GM23338 (cell line): ENCODE measurements around the gene NFX1. TPM values are rescaled to one million over a fixed set of nuclear protein-coding genes. Genes with fewer than 3 reads are reported as not detected.

Experiments
- ATAC-seq: fragments of 200-7000 bp; cut with Tn5 transposase; 3 replicates; pipeline ENCODE4 v1.9.1; 2020
- DNase-seq: peaks from one replicate; pipeline ENCODE4 v3.0.0-alpha.2; 2015; ENCODE audit warnings: low spot score
- H2AFZ ChIP-seq: fragments of 200-600 bp; sonication (generic); 2 replicates; pipeline ENCODE4 v1.8.0; 2016; ENCODE audit warnings: antibody characterized with exemption, mild to moderate bottlenecking, moderate library complexity
- H3F3A ChIP-seq: fragments of 200-600 bp; sonication (generic); replicated peaks from 2 replicates; pipeline ENCODE4 v1.8.0; 2017; ENCODE audit warnings: antibody characterized with exemption, mixed run types, low read depth
- H3K27ac ChIP-seq: fragments of 200-600 bp; sonication (generic); 2 replicates; pipeline ENCODE4 v1.6.1; 2016; ENCODE audit warnings: low read depth
- H3K27me3 ChIP-seq: fragments of 200-600 bp; sonication (generic); 2 replicates; pipeline ENCODE4 v1.8.0; 2016; ENCODE audit warnings: mild to moderate bottlenecking, mixed run types, moderate library complexity; ENCODE audit not compliant: insufficient read depth
- H3K36me3 ChIP-seq: fragments of 200-600 bp; sonication (generic); 2 replicates; pipeline ENCODE4 v1.8.0; 2016; ENCODE audit warnings: mild to moderate bottlenecking; ENCODE audit not compliant: insufficient read depth
- H3K4me1 ChIP-seq: fragments of 200-600 bp; sonication (generic); 2 replicates; pipeline ENCODE4 v1.8.0; 2016; ENCODE audit warnings: mild to moderate bottlenecking, moderate library complexity; ENCODE audit not compliant: insufficient read depth
- H3K4me2 ChIP-seq: fragments of 200-600 bp; sonication (generic); 2 replicates; pipeline ENCODE4 v1.7.1; 2017; ENCODE audit warnings: mixed run types
- H3K4me3 ChIP-seq: fragments of 200-600 bp; sonication (generic); 2 replicates; pipeline ENCODE4 v1.6.1; 2016; ENCODE audit warnings: mixed run types
- H3K79me2 ChIP-seq: fragments of 200-600 bp; sonication (generic); replicated peaks from 2 replicates; pipeline ENCODE4 v1.8.0; 2017; ENCODE audit warnings: mild to moderate bottlenecking; ENCODE audit not compliant: insufficient read depth
- H3K9me2 ChIP-seq: fragments of 200-600 bp; sonication (generic); 2 replicates; pipeline ENCODE4 v1.8.0; 2017; ENCODE audit not compliant: insufficient read depth
- H4K20me1 ChIP-seq: fragments of 200-600 bp; sonication (generic); replicated peaks from 2 replicates; pipeline ENCODE4 v1.8.0; 2017; ENCODE audit warnings: mild to moderate bottlenecking; ENCODE audit not compliant: insufficient read depth
- H3K27ac Mint-ChIP-seq: 2 replicates; pipeline ENCODE4 v1.8.0; 2020; ENCODE audit warnings: inconsistent platforms, mild to moderate bottlenecking, moderate library complexity, mixed read lengths
- H3K27me3 Mint-ChIP-seq: 3 replicates; pipeline ENCODE4 v1.8.0; 2022; ENCODE audit warnings: low read depth, mild to moderate bottlenecking, moderate library complexity, mixed read lengths, inconsistent platforms; ENCODE audit not compliant: insufficient read depth, poor library complexity
- H3K36me3 Mint-ChIP-seq: 3 replicates; pipeline ENCODE4 v1.8.0; 2021; ENCODE audit warnings: low read depth, mild to moderate bottlenecking, inconsistent platforms, moderate library complexity, mixed read lengths
- H3K4me1 Mint-ChIP-seq: 3 replicates; pipeline ENCODE4 v1.8.0; 2020; ENCODE audit warnings: mild to moderate bottlenecking, inconsistent platforms, mixed read lengths
- H3K4me3 Mint-ChIP-seq: 3 replicates; pipeline ENCODE4 v1.8.0; 2021; ENCODE audit warnings: moderate library complexity, mild to moderate bottlenecking, inconsistent platforms, mixed read lengths
- H3K9me3 Mint-ChIP-seq: 3 replicates; pipeline ENCODE4 v1.8.0; 2020; ENCODE audit warnings: moderate library complexity, mild to moderate bottlenecking, inconsistent platforms, mixed read lengths
- CREB1 ChIP-seq: fragments of 250-450 bp; sonication (Bioruptor Pico); IDR thresholded peaks from 2 replicates; pipeline ENCODE4 v1.5.0; 2020; ENCODE audit warnings: low read depth, mild to moderate bottlenecking, moderate library complexity
- EZH2 ChIP-seq: fragments of 200-600 bp; sonication (generic); IDR thresholded peaks from one replicate; pipeline ENCODE4 v1.8.0; 2017; ENCODE audit warnings: antibody characterized with exemption, mild to moderate bottlenecking, low read depth; ENCODE audit not compliant: unreplicated experiment
- EZH2phosphoT487 ChIP-seq: fragments of 200-600 bp; sonication (generic); IDR thresholded peaks from one replicate; pipeline ENCODE4 v1.8.1; 2018; ENCODE audit warnings: antibody characterized with exemption; ENCODE audit not compliant: unreplicated experiment
- JUNB ChIP-seq: IDR thresholded peaks from one replicate; pipeline ENCODE4 v1.6.1; 2016; ENCODE audit warnings: antibody characterized with exemption; ENCODE audit not compliant: unreplicated experiment
- NANOG ChIP-seq: IDR thresholded peaks from 2 replicates; pipeline ENCODE4 v1.6.1; 2016; ENCODE audit warnings: antibody characterized with exemption, borderline replicate concordance
- POLR2AphosphoS5 ChIP-seq: IDR thresholded peaks from 2 replicates; pipeline ENCODE4 v1.6.1; 2016; ENCODE audit warnings: antibody characterized with exemption, low read depth
- STAT1 ChIP-seq: IDR thresholded peaks from one replicate; pipeline ENCODE4 v1.6.1; 2016; ENCODE audit warnings: antibody characterized with exemption; ENCODE audit not compliant: unreplicated experiment
- ZNF114 ChIP-seq: fragments of 250-450 bp; sonication (Bioruptor Pico); IDR thresholded peaks from 2 replicates; pipeline ENCODE4 v1.5.0; 2020; ENCODE audit warnings: mild to moderate bottlenecking, moderate library complexity
- ZNF331 ChIP-seq: fragments of 250-450 bp; sonication (Bioruptor Pico); IDR thresholded peaks from 2 replicates; pipeline ENCODE4 v1.5.0; 2020; ENCODE audit warnings: low read depth, mild to moderate bottlenecking, moderate library complexity
- polyA plus RNA-seq: library from polyadenylated mRNA; unstranded; fragments of >200 nt; fragmentation: Nextera tagmentation; extraction: Ambion mirVana; gene quantifications from 2 replicates; pipeline ENCODE4 v1.2.1, GENCODE V29; 2016
- total RNA-seq: library from RNA; depleted of rRNA; stranded (reverse); fragments of >200 nt; shearing (Covaris generic); gene quantifications from 2 replicates; pipeline ENCODE4 v1.2.3, GENCODE V29; 2014
- TF ChIP-seq, protein P1 (sequence below): fragments of 250-450 bp; sonication (Bioruptor Pico); IDR thresholded peaks from 2 replicates; pipeline ENCODE4 v1.5.0; 2020; ENCODE audit warnings: mild to moderate bottlenecking, moderate library complexity
- TF ChIP-seq, protein P2 (sequence below), 2 experiments: fragments of 200-600 bp in 1 of 2; sonication (generic) in 1 of 2; conservative IDR thresholded peaks; 2 replicates each; pipeline versions ENCODE4 v1.5.1 to v1.6.1; 2016 to 2017; ENCODE audit warnings: antibody characterized with exemption in 2 of 2, low read depth in 2 of 2, mild to moderate bottlenecking in 2 of 2, moderate library complexity in 1 of 2
- TF ChIP-seq, protein P3 (sequence below): IDR thresholded peaks from one replicate; pipeline ENCODE4 v1.6.1; 2018; ENCODE audit warnings: antibody characterized with exemption; ENCODE audit not compliant: unreplicated experiment
- TF ChIP-seq, protein P4 (sequence below): IDR thresholded peaks from 2 replicates; pipeline ENCODE4 v1.6.1; 2016; ENCODE audit warnings: antibody characterized with exemption

NFX1 gene
- total and polyA plus RNA-seq, 2 experiments from 2014 or later = 13.9 to 26.1 TPM

DNA sequence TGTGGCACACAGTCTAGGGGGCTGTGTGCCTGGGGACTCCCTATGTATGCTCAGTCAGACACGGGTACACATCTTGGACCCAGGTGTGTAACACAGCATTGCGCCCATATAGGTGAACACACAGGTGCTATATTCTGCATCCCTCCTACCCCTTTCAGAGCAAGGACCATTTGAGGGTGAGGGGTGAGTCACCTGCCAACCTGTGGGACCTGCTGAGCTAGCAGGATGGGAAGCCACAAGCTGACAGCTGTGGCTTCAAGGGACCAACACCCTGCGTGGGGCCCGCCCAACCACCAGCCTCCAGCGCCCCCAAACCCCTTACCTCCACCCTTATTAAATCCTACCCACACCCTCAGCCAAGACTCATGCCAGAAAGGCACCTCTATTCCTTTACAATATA is 126.7 kb downstream of the NFX1 start:
- no peak overlapping the region for H3K4me3 ChIP-seq
- no peaks in the 10 kb centered on the region for H3K4me1 ChIP-seq
- H3K27me3 ChIP-seq = no peaks in the 10 kb centered on the region
- no peak overlapping the region for H3K27ac ChIP-seq
- TF ChIP-seq EZH2phosphoT487 (no peak), CREB1 (CRISPR knock-in tag) (no peak), ZNF114 (CRISPR knock-in tag) (no peak), STAT1 (no peak), EZH2 (no peak), ZNF331 (CRISPR knock-in tag) (no peak), JUNB (no peak), POLR2AphosphoS5 (no peak), NANOG (no peak)
- TF ChIP-seq, protein P1, sequence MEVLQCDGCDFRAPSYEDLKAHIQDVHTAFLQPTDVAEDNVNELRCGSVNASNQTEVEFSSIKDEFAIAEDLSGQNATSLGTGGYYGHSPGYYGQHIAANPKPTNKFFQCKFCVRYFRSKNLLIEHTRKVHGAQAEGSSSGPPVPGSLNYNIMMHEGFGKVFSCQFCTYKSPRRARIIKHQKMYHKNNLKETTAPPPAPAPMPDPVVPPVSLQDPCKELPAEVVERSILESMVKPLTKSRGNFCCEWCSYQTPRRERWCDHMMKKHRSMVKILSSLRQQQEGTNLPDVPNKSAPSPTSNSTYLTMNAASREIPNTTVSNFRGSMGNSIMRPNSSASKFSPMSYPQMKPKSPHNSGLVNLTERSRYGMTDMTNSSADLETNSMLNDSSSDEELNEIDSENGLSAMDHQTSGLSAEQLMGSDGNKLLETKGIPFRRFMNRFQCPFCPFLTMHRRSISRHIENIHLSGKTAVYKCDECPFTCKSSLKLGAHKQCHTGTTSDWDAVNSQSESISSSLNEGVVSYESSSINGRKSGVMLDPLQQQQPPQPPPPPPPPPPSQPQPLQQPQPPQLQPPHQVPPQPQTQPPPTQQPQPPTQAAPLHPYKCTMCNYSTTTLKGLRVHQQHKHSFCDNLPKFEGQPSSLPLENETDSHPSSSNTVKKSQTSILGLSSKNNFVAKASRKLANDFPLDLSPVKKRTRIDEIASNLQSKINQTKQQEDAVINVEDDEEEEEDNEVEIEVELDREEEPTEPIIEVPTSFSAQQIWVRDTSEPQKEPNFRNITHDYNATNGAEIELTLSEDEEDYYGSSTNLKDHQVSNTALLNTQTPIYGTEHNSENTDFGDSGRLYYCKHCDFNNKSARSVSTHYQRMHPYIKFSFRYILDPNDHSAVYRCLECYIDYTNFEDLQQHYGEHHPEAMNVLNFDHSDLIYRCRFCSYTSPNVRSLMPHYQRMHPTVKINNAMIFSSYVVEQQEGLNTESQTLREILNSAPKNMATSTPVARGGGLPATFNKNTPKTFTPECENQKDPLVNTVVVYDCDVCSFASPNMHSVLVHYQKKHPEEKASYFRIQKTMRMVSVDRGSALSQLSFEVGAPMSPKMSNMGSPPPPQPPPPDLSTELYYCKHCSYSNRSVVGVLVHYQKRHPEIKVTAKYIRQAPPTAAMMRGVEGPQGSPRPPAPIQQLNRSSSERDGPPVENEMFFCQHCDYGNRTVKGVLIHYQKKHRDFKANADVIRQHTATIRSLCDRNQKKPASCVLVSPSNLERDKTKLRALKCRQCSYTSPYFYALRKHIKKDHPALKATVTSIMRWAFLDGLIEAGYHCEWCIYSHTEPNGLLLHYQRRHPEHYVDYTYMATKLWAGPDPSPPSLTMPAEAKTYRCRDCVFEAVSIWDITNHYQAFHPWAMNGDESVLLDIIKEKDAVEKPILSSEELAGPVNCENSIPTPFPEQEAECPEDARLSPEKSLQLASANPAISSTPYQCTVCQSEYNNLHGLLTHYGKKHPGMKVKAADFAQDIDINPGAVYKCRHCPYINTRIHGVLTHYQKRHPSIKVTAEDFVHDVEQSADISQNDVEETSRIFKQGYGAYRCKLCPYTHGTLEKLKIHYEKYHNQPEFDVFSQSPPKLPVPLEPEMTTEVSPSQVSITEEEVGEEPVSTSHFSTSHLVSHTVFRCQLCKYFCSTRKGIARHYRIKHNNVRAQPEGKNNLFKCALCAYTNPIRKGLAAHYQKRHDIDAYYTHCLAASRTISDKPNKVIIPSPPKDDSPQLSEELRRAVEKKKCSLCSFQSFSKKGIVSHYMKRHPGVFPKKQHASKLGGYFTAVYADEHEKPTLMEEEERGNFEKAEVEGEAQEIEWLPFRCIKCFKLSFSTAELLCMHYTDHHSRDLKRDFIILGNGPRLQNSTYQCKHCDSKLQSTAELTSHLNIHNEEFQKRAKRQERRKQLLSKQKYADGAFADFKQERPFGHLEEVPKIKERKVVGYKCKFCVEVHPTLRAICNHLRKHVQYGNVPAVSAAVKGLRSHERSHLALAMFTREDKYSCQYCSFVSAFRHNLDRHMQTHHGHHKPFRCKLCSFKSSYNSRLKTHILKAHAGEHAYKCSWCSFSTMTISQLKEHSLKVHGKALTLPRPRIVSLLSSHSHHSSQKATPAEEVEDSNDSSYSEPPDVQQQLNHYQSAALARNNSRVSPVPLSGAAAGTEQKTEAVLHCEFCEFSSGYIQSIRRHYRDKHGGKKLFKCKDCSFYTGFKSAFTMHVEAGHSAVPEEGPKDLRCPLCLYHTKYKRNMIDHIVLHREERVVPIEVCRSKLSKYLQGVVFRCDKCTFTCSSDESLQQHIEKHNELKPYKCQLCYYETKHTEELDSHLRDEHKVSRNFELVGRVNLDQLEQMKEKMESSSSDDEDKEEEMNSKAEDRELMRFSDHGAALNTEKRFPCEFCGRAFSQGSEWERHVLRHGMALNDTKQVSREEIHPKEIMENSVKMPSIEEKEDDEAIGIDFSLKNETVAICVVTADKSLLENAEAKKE (CRISPR knock-in tag) = no peak
- TF ChIP-seq, protein P2, sequence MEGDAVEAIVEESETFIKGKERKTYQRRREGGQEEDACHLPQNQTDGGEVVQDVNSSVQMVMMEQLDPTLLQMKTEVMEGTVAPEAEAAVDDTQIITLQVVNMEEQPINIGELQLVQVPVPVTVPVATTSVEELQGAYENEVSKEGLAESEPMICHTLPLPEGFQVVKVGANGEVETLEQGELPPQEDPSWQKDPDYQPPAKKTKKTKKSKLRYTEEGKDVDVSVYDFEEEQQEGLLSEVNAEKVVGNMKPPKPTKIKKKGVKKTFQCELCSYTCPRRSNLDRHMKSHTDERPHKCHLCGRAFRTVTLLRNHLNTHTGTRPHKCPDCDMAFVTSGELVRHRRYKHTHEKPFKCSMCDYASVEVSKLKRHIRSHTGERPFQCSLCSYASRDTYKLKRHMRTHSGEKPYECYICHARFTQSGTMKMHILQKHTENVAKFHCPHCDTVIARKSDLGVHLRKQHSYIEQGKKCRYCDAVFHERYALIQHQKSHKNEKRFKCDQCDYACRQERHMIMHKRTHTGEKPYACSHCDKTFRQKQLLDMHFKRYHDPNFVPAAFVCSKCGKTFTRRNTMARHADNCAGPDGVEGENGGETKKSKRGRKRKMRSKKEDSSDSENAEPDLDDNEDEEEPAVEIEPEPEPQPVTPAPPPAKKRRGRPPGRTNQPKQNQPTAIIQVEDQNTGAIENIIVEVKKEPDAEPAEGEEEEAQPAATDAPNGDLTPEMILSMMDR (conservative IDR thresholded peaks at IDR 0.05; ENCODE audit: low read depth in 2 of 2) = no peak
- TF ChIP-seq, protein P3, sequence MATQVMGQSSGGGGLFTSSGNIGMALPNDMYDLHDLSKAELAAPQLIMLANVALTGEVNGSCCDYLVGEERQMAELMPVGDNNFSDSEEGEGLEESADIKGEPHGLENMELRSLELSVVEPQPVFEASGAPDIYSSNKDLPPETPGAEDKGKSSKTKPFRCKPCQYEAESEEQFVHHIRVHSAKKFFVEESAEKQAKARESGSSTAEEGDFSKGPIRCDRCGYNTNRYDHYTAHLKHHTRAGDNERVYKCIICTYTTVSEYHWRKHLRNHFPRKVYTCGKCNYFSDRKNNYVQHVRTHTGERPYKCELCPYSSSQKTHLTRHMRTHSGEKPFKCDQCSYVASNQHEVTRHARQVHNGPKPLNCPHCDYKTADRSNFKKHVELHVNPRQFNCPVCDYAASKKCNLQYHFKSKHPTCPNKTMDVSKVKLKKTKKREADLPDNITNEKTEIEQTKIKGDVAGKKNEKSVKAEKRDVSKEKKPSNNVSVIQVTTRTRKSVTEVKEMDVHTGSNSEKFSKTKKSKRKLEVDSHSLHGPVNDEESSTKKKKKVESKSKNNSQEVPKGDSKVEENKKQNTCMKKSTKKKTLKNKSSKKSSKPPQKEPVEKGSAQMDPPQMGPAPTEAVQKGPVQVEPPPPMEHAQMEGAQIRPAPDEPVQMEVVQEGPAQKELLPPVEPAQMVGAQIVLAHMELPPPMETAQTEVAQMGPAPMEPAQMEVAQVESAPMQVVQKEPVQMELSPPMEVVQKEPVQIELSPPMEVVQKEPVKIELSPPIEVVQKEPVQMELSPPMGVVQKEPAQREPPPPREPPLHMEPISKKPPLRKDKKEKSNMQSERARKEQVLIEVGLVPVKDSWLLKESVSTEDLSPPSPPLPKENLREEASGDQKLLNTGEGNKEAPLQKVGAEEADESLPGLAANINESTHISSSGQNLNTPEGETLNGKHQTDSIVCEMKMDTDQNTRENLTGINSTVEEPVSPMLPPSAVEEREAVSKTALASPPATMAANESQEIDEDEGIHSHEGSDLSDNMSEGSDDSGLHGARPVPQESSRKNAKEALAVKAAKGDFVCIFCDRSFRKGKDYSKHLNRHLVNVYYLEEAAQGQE = no peak
- TF ChIP-seq, protein P4, sequence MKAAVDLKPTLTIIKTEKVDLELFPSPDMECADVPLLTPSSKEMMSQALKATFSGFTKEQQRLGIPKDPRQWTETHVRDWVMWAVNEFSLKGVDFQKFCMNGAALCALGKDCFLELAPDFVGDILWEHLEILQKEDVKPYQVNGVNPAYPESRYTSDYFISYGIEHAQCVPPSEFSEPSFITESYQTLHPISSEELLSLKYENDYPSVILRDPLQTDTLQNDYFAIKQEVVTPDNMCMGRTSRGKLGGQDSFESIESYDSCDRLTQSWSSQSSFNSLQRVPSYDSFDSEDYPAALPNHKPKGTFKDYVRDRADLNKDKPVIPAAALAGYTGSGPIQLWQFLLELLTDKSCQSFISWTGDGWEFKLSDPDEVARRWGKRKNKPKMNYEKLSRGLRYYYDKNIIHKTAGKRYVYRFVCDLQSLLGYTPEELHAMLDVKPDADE = no peak
- Mint-ChIP-seq H3K27ac (peak overlapping the region; percentile 62; the same call in 1 of the 2 replicates), H3K36me3 (no peaks in the 10 kb centered on the region), H3K9me3 (peaks cover 3% of the 10 kb centered on the region; the same call in 2 of the 3 replicates), H3K27me3 (peaks cover 5% of the 10 kb centered on the region), H3K4me1 (peaks cover 6% of the 10 kb centered on the region), H3K4me3 (no peak overlapping the region)
- no peaks in the 10 kb centered on the region for H3K79me2 ChIP-seq
- H3K36me3 ChIP-seq = no peaks in the 10 kb centered on the region
- no peaks in the 10 kb centered on the region for H3F3A ChIP-seq
- no peaks in the 10 kb centered on the region for H4K20me1 ChIP-seq
- ATAC-seq = no peak
- H2AFZ ChIP-seq = no peak overlapping the region
- DNase-seq = no peak
- H3K9me2 ChIP-seq = no peaks in the 10 kb centered on the region
- H3K4me2 ChIP-seq = no peak overlapping the region
